ENCODE data around the gene CNTNAP4.

The CNTNAP4 gene

GRCh38 chr16:76276745-76277438 lies at the start of gene CNTNAP4:
TSS of gene CNTNAP4 (plus strand) at chr16:76277401. CDS start at chr16:76277663, 262 bp downstream.
- DNase-seq, result no peak

GRCh38 chr16:76228546-76229146 lies 48.6 kb upstream of the CNTNAP4 start:
- DNase-seq, result no peak

GRCh38 chr16:76232704-76233103 lies 44.5 kb upstream of the CNTNAP4 start:
- DNase-seq, result no peak

GRCh38 chr16:76235025-76235424 lies 42.2 kb upstream of the CNTNAP4 start:
- DNase-seq, result no peak

- no peak for DNase-seq
These were observed 41.8 kb upstream of the CNTNAP4 start for GRCh38 chr16:76235426-76235825.

GRCh38 chr16:76237471-76237870 lies 39.7 kb upstream of the CNTNAP4 start:
- DNase-seq, result no peak

GRCh38 chr16:76241755-76242154 lies 35.4 kb upstream of the CNTNAP4 start:
- DNase-seq, result no peak

- no peak for DNase-seq
These were observed 33.6 kb upstream of the CNTNAP4 start for GRCh38 chr16:76243620-76244019.

- no peak for DNase-seq
These were observed 30.6 kb upstream of the CNTNAP4 start for GRCh38 chr16:76246587-76246986.

GRCh38 chr16:76265434-76266045 lies 11.7 kb upstream of the CNTNAP4 start:
- DNase-seq, result no peak

GRCh38 chr16:76268824-76269223 lies 8.4 kb upstream of the CNTNAP4 start:
- DNase-seq, result no peak

- DNase-seq, result no peak
These were observed 344 bp downstream of the CNTNAP4 start for GRCh38 chr16:76277460-76278030.

GRCh38 chr16:76278086-76278485 lies 885 bp downstream of the CNTNAP4 start:
- DNase-seq, result no peak

GRCh38 chr16:76278980-76279379 lies 1.8 kb downstream of the CNTNAP4 start:
- no peak for DNase-seq

- no peak for DNase-seq
These were observed 3.4 kb downstream of the CNTNAP4 start for GRCh38 chr16:76280421-76281215.

GRCh38 chr16:76287466-76287865 lies 10.3 kb downstream of the CNTNAP4 start:
- DNase-seq, result no peak

GRCh38 chr16:76292218-76292617 lies 15.0 kb downstream of the CNTNAP4 start:
- DNase-seq, result no peak

GRCh38 chr16:76293980-76294379 lies 16.8 kb downstream of the CNTNAP4 start:
- no peak for DNase-seq

GRCh38 chr16:76294396-76295214 lies 17.4 kb downstream of the CNTNAP4 start:
- DNase-seq, result no peak

- DNase-seq, result no peak
These were observed 20.7 kb downstream of the CNTNAP4 start for GRCh38 chr16:76297941-76298340.

GRCh38 chr16:76303637-76304314 lies 26.6 kb downstream of the CNTNAP4 start:
- no peak for DNase-seq
